22Rv1 (cell line): ENCODE data around the gene SUFU.

ENCODE experiments used
- ZFX ChIP-seq: fragments of 450-650 bp; IDR thresholded peaks from 2 replicates; pipeline ENCODE4 v1.6.1; 2017; ENCODE audit warnings: antibody characterized with exemption, borderline replicate concordance
- TF ChIP-seq, protein P1 (sequence below): fragments of 450-650 bp; IDR thresholded peaks from 2 replicates; pipeline ENCODE4 v1.5.1; 2017; ENCODE audit warnings: mild to moderate bottlenecking

DNA sequence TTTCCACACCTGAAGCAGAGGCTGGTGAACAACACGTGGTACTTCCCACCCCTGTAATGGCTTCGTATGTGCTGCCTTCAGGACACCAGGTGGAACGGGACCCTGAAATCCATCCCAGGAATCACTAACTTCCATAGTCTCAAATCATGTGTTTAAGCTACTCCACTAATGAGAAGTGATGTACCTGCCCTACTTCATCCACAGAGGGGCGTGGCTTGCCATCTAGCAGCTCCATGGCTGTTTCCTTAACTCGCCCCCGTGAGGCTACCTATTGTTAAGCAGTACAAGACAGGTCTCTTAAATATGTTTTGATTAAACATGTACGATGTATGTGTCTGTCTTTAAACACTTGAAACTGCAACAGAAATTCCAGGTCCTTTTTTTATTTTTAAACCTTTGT is 178.6 kb downstream of the SUFU start:
- TF ChIP-seq, protein P1, sequence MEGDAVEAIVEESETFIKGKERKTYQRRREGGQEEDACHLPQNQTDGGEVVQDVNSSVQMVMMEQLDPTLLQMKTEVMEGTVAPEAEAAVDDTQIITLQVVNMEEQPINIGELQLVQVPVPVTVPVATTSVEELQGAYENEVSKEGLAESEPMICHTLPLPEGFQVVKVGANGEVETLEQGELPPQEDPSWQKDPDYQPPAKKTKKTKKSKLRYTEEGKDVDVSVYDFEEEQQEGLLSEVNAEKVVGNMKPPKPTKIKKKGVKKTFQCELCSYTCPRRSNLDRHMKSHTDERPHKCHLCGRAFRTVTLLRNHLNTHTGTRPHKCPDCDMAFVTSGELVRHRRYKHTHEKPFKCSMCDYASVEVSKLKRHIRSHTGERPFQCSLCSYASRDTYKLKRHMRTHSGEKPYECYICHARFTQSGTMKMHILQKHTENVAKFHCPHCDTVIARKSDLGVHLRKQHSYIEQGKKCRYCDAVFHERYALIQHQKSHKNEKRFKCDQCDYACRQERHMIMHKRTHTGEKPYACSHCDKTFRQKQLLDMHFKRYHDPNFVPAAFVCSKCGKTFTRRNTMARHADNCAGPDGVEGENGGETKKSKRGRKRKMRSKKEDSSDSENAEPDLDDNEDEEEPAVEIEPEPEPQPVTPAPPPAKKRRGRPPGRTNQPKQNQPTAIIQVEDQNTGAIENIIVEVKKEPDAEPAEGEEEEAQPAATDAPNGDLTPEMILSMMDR = no peak
- TF ChIP-seq ZFX = no peak
